ENCODE data around the gene CHST11. TPM values are rescaled to one million over a fixed set of nuclear protein-coding genes. Genes with fewer than 3 reads are reported as not detected.

CHST11 gene
- total RNA-seq, 2 experiments from 2014 or later, result 19.1 to 21.9 TPM

GRCh38 chr12:104758771-104759170, 302.0 kb downstream of the CHST11 start:
- Mint-ChIP-seq H3K27me3 (no peaks in the 10 kb centered on the region), H3K36me3 (peaks cover 31% of the 10 kb centered on the region), H3K4me1 (peaks cover 10% of the 10 kb centered on the region), H3K27ac (no peak overlapping the region), H3K4me3 (no peak overlapping the region), H3K9me3 (no peaks in the 10 kb centered on the region)
- no peak for DNase-seq

GRCh38 chr12:104761091-104761490, 304.3 kb downstream of the CHST11 start:
- peaks cover 27% of the 10 kb centered on the region for H3K36me3 Mint-ChIP-seq
- H3K4me1 Mint-ChIP-seq, result peaks cover 25% of the 10 kb centered on the region
- H3K4me3 Mint-ChIP-seq, result no peak overlapping the region
- no peaks in the 10 kb centered on the region for H3K27me3 Mint-ChIP-seq
- peaks cover 1% of the 10 kb centered on the region for H3K9me3 Mint-ChIP-seq
- no peak for DNase-seq
- H3K27ac Mint-ChIP-seq, result no peak overlapping the region

GRCh38 chr12:104761611-104762010, 304.9 kb downstream of the CHST11 start:
- Mint-ChIP-seq H3K4me1 (peaks cover 25% of the 10 kb centered on the region), H3K27me3 (no peaks in the 10 kb centered on the region), H3K9me3 (peaks cover 1% of the 10 kb centered on the region), H3K4me3 (no peak overlapping the region), H3K27ac (no peak overlapping the region), H3K36me3 (peaks cover 21% of the 10 kb centered on the region)
- DNase-seq, result no peak

GRCh38 chr12:104763168-104763805, 306.5 kb downstream of the CHST11 start:
- peaks cover 25% of the 10 kb centered on the region for H3K4me1 Mint-ChIP-seq
- DNase-seq, result peak; percentile 17
- H3K27me3 Mint-ChIP-seq, result no peaks in the 10 kb centered on the region
- H3K9me3 Mint-ChIP-seq, result peaks cover 1% of the 10 kb centered on the region
- H3K36me3 Mint-ChIP-seq, result peaks cover 9% of the 10 kb centered on the region
- H3K4me3 Mint-ChIP-seq, result peak overlapping the region; percentile 8
- peak overlapping the region; percentile 59 for H3K27ac Mint-ChIP-seq

- Mint-ChIP-seq H3K4me1 (peaks cover 25% of the 10 kb centered on the region), H3K36me3 (peaks cover 3% of the 10 kb centered on the region), H3K4me3 (no peak overlapping the region), H3K27ac (no peak overlapping the region), H3K27me3 (no peaks in the 10 kb centered on the region), H3K9me3 (peaks cover 1% of the 10 kb centered on the region)
- DNase-seq, result no peak
These were observed 307.7 kb downstream of the CHST11 start for GRCh38 chr12:104764225-104765091.

- DNase-seq, result no peak
- Mint-ChIP-seq H3K27me3 (no peaks in the 10 kb centered on the region), H3K4me3 (no peak overlapping the region)
These were observed 310.5 kb downstream of the CHST11 start for GRCh38 chr12:104767261-104767660.

GRCh38 chr12:104768033-104768432, 311.3 kb downstream of the CHST11 start:
- Mint-ChIP-seq H3K9me3 (peaks cover 7% of the 10 kb centered on the region), H3K4me3 (no peak overlapping the region), H3K27me3 (no peaks in the 10 kb centered on the region), H3K36me3 (peaks cover 7% of the 10 kb centered on the region), H3K27ac (no peak overlapping the region), H3K4me1 (peaks cover 19% of the 10 kb centered on the region)
- no peak for DNase-seq

More at GRCh38 chr12:104767261-104767660, 310.5 kb downstream of the CHST11 start:
- H3K9me3 Mint-ChIP-seq, result peaks cover 1% of the 10 kb centered on the region
- H3K36me3 Mint-ChIP-seq, result peaks cover 3% of the 10 kb centered on the region
- no peak overlapping the region for H3K27ac Mint-ChIP-seq
- H3K4me1 Mint-ChIP-seq, result peaks cover 22% of the 10 kb centered on the region

- H3K9me3 Mint-ChIP-seq, result peaks cover 16% of the 10 kb centered on the region
These were observed 312.4 kb downstream of the CHST11 start for GRCh38 chr12:104769144-104769561.

GRCh38 chr12:104772336-104772735, 315.6 kb downstream of the CHST11 start:
- H3K4me3 Mint-ChIP-seq, result no peak overlapping the region
- no peak for DNase-seq
- H3K4me1 Mint-ChIP-seq, result no peaks in the 10 kb centered on the region
- H3K9me3 Mint-ChIP-seq, result peaks cover 16% of the 10 kb centered on the region
- H3K36me3 Mint-ChIP-seq, result peaks cover 11% of the 10 kb centered on the region
- H3K27me3 Mint-ChIP-seq, result no peaks in the 10 kb centered on the region
- no peak overlapping the region for H3K27ac Mint-ChIP-seq

More at GRCh38 chr12:104769144-104769561, 312.4 kb downstream of the CHST11 start:
- Mint-ChIP-seq H3K4me1 (peaks cover 12% of the 10 kb centered on the region), H3K27ac (no peak overlapping the region), H3K36me3 (peaks cover 11% of the 10 kb centered on the region), H3K4me3 (no peak overlapping the region), H3K27me3 (no peaks in the 10 kb centered on the region)
- DNase-seq, result no peak

- H3K27me3 Mint-ChIP-seq, result no peaks in the 10 kb centered on the region
- no peaks in the 10 kb centered on the region for H3K4me1 Mint-ChIP-seq
- no peak overlapping the region for H3K27ac Mint-ChIP-seq
- H3K36me3 Mint-ChIP-seq, result peaks cover 11% of the 10 kb centered on the region
- no peak overlapping the region for H3K4me3 Mint-ChIP-seq
- DNase-seq, result no peak
- peaks cover 20% of the 10 kb centered on the region for H3K9me3 Mint-ChIP-seq
These were observed 319.0 kb downstream of the CHST11 start for GRCh38 chr12:104775731-104776231.

GRCh38 chr12:104779134-104779533, 322.4 kb downstream of the CHST11 start:
- DNase-seq, result no peak
- peaks cover 9% of the 10 kb centered on the region for H3K9me3 Mint-ChIP-seq
- H3K36me3 Mint-ChIP-seq, result peaks cover under 1% of the 10 kb centered on the region
- H3K27me3 Mint-ChIP-seq, result peaks cover 4% of the 10 kb centered on the region
- no peak overlapping the region for H3K4me3 Mint-ChIP-seq
- H3K4me1 Mint-ChIP-seq, result no peaks in the 10 kb centered on the region
- no peak overlapping the region for H3K27ac Mint-ChIP-seq

- Mint-ChIP-seq H3K4me3 (no peak overlapping the region), H3K4me1 (no peaks in the 10 kb centered on the region), H3K9me3 (peaks cover 8% of the 10 kb centered on the region), H3K27ac (no peak overlapping the region), H3K27me3 (peaks cover 4% of the 10 kb centered on the region), H3K36me3 (no peaks in the 10 kb centered on the region)
- no peak for DNase-seq
These were observed 325.5 kb downstream of the CHST11 start for GRCh38 chr12:104782296-104782695.

- no peaks in the 10 kb centered on the region for H3K36me3 Mint-ChIP-seq
- peaks cover 8% of the 10 kb centered on the region for H3K9me3 Mint-ChIP-seq
- H3K4me1 Mint-ChIP-seq, result no peaks in the 10 kb centered on the region
- peaks cover 4% of the 10 kb centered on the region for H3K27me3 Mint-ChIP-seq
- H3K27ac Mint-ChIP-seq, result no peak overlapping the region
- DNase-seq, result no peak
- no peak overlapping the region for H3K4me3 Mint-ChIP-seq
These were observed 327.8 kb downstream of the CHST11 start for GRCh38 chr12:104784592-104784991.

GRCh38 chr12:104785886-104786285, 329.1 kb downstream of the CHST11 start:
- Mint-ChIP-seq H3K4me1 (peaks cover 2% of the 10 kb centered on the region), H3K27ac (no peak overlapping the region), H3K4me3 (no peak overlapping the region), H3K9me3 (peaks cover 4% of the 10 kb centered on the region), H3K27me3 (peaks cover 4% of the 10 kb centered on the region), H3K36me3 (no peaks in the 10 kb centered on the region)
- no peak for DNase-seq

- Mint-ChIP-seq H3K9me3 (peaks cover 2% of the 10 kb centered on the region), H3K4me1 (peaks cover 2% of the 10 kb centered on the region), H3K27me3 (peaks cover 4% of the 10 kb centered on the region), H3K36me3 (no peaks in the 10 kb centered on the region), H3K4me3 (no peak overlapping the region), H3K27ac (no peak overlapping the region)
- DNase-seq, result no peak
These were observed 329.6 kb downstream of the CHST11 start for GRCh38 chr12:104786352-104786751.

Measured in activated naive CD8-positive, alpha-beta T cell treated with anti-CD3 and anti-CD28 coated beads for 36 hours (primary cell).